GM18858 (cell line): Measurements from ENCODE around the gene GJC3.
"Not testable (repeated sequence)": the region's sequence is repeated elsewhere in the genome, so short reads cannot be mapped to it uniquely, and the experiment has no call there.

ENCODE experiments used
- ATAC-seq: cut with Tn5 transposase; IDR thresholded peaks from one replicate; pipeline ENCODE4 v1.9.1; 2021; ENCODE audit not compliant: unreplicated experiment

The GJC3 gene

GRCh38 chr7:99930376-99930775 is 956 bp upstream of the GJC3 start:
- no peak for ATAC-seq

DNA sequence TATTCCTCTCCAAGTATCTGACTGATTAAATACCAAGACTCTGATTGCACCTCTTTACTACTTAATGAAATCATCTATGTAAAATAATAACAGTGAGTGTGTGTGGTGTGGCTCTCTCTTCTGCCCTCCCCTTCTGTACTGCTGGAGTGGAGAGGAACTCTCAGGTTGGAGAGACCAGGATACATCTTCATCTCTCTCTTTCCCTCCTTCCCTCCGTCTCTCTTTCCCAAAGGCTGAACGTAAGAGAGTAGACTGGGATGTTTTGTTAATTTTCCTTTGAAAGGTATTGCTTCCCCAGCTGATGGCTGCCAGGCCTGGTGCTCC is 272 bp upstream of the GJC3 start:
- no peak for ATAC-seq

- no peak for ATAC-seq
Observed at GRCh38 chr7:99928188-99928587, 1.2 kb downstream of the GJC3 start.

GRCh38 chr7:99927536-99927935 is 1.9 kb downstream of the GJC3 start:
- ATAC-seq: no peak

GRCh38 chr7:99926321-99926720 is 3.1 kb downstream of the GJC3 start:
- ATAC-seq: no peak

- no peak for ATAC-seq
Observed at GRCh38 chr7:99923200-99923599, 6.2 kb downstream of the GJC3 start.

DNA sequence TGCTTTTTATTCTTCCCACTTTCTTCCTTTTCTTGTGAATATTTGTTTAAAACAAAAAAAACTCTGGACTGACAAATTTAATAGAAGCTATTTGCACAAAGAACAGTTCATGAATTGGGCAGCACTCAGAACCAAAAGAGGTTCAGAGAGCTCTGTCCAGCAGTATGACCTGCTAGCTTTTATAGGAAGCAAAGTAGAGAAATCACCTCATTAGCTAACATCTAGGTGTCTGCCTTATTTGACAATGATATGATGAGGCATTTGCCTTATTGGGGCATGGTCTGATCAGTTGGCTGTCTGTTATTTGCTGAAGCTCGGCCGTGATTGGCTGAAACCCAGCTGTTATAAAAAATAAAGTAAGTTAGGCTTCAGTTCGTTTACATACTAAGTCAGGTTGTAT is 9.3 kb downstream of the GJC3 start:
- ATAC-seq: no peak

DNA sequence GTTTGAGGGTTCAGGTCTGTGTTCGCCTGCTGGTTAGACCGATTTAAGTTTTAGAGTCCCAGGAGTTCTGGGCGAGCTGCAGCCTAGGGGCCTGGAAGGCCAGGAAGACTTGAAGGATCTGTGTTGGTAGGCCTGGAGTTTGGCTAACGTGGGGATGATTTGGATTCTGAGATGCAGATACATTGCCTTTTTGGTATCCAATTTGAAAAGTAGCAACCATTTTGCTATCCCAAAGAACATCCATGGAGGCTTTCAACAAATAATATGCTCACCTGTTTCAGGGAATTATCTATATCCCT is 9.7 kb downstream of the GJC3 start:
- no peak for ATAC-seq

DNA sequence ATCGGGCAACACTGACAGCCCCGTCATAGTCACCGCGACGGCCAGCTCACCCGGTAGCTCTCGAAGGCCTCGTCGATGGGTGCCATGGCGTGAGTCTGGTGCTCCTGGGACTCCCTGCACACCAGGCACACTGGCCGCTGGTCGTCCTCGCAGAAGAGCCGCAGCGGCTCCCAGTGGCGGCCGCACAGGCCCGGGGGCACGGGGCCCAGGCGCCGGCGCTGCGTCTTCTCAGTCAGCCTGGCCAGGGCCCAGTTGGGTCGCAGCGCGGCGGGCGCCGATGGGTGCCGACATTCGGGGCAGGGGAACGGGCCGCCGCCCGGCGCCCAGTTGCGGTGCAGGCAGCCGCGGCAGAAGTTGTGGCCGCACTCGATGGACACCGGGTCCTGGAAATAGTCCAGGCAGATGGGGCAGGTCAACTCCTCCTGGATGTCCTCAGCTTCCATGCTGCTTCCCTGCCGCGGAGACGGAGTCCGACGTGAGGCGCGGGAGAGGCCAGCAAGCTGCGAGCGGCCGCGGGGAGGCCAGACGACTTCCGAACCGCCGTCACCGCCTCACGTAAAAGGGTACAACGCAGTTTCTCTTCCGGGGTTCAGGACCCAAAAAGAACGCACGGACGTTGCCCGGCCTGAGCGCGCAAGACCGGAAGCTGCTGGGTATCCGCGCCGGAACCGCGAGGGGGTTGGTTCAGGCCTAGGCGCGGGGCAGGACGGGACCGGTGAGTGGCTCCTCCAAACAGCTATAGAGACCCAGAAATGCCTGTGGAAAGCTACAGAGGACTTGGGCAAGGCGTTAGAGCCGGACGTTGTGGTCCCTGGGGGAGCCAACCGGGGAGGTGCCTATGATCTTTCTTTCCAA is 10.2 kb downstream of the GJC3 start, which contains the start of gene TRIM4:
TSS of gene TRIM4 (minus strand) at position 572 of the 855 bp plus-strand sequence. CDS start at position 443, 129 bp downstream.
- peak; percentile 84 for ATAC-seq

- no peak for ATAC-seq
Observed at GRCh38 chr7:99910976-99911375, 18.4 kb downstream of the GJC3 start.

- no peak for ATAC-seq
Observed at GRCh38 chr7:99901581-99901980, 27.8 kb downstream of the GJC3 start.

GRCh38 chr7:99899830-99900519 is 29.4 kb downstream of the GJC3 start:
- ATAC-seq: no peak

GRCh38 chr7:99898836-99899235 is 30.6 kb downstream of the GJC3 start:
- ATAC-seq: no peak

GRCh38 chr7:99898023-99898357 is 31.4 kb downstream of the GJC3 start:
- no peak for ATAC-seq

- ATAC-seq: no peak
Observed at GRCh38 chr7:99897322-99898022, 31.9 kb downstream of the GJC3 start.

DNA sequence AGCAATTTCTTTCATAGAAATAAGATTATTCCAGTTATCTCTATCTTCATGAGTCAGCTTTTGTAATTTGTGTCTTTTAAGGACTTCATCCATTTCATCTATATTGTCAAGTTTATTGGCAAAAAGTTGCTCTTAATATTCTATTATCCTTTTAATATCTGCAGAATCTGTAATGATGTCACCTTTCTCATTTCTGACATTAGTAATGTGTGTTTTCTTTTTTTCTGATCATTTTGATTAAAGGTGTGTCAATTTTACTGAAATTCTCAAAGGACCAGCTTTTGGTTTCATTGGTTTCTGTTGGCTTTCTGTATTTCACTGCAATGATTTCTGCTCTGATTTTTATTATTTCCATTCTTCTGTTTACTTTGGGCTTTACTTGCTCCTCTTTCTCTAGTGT is 34.7 kb downstream of the GJC3 start:
- ATAC-seq: no peak

- no peak for ATAC-seq
Observed at GRCh38 chr7:99893280-99893679, 36.1 kb downstream of the GJC3 start.

- not testable (repeated sequence) for ATAC-seq
Observed at GRCh38 chr7:99890348-99890747, 39.1 kb downstream of the GJC3 start.

- not testable (repeated sequence) for ATAC-seq
Observed at GRCh38 chr7:99888366-99888765, 41.1 kb downstream of the GJC3 start.

GRCh38 chr7:99881370-99881769 is 48.0 kb downstream of the GJC3 start:
- ATAC-seq: no peak

GRCh38 chr7:99876933-99877332 is 52.5 kb downstream of the GJC3 start, which contains the start of gene OR2AE1:
Gene OR2AE1 (minus strand): TSS chr7:99877033. CDS start chr7:99877033, 0 bp downstream.
- ATAC-seq: no peak

- no peak for ATAC-seq
Observed at GRCh38 chr7:99876491-99876890, 52.9 kb downstream of the GJC3 start.
